HFF-Myc (cell line): ENCODE results near the gene IGF2R.

Experiments
- DNase-seq: peaks from one replicate; pipeline ENCODE4 v3.0.0-alpha.2; 2011; ENCODE audit warnings: low read depth; ENCODE audit errors: extremely low read depth
- H3K4me3 ChIP-seq: replicated peaks from 2 replicates; pipeline ENCODE4 v1.5.1; 2011; ENCODE audit warnings: low read depth, mild to moderate bottlenecking, control low read depth, low read length
- TF ChIP-seq, protein P1 (sequence below): IDR thresholded peaks from 2 replicates; pipeline ENCODE4 v1.5.1; 2012; ENCODE audit warnings: mild to moderate bottlenecking, low read depth, low read length, control low read depth; ENCODE audit errors: missing control alignments

Gene IGF2R

GRCh38 chr6:159969204-159969912 is 476 bp downstream of the IGF2R start:
- no peak for DNase-seq
- TF ChIP-seq, protein P1, sequence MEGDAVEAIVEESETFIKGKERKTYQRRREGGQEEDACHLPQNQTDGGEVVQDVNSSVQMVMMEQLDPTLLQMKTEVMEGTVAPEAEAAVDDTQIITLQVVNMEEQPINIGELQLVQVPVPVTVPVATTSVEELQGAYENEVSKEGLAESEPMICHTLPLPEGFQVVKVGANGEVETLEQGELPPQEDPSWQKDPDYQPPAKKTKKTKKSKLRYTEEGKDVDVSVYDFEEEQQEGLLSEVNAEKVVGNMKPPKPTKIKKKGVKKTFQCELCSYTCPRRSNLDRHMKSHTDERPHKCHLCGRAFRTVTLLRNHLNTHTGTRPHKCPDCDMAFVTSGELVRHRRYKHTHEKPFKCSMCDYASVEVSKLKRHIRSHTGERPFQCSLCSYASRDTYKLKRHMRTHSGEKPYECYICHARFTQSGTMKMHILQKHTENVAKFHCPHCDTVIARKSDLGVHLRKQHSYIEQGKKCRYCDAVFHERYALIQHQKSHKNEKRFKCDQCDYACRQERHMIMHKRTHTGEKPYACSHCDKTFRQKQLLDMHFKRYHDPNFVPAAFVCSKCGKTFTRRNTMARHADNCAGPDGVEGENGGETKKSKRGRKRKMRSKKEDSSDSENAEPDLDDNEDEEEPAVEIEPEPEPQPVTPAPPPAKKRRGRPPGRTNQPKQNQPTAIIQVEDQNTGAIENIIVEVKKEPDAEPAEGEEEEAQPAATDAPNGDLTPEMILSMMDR, result no peak
- H3K4me3 ChIP-seq, result peak overlapping the region; percentile 70

GRCh38 chr6:159969921-159970320 is 1.0 kb downstream of the IGF2R start:
- no peak for DNase-seq
- TF ChIP-seq, protein P1, result no peak
- H3K4me3 ChIP-seq, result peak overlapping the region; percentile 70

- TF ChIP-seq, protein P1, result no peak
- DNase-seq, result no peak
- H3K4me3 ChIP-seq, result peak overlapping the region; percentile 70
These were observed 1.8 kb downstream of the IGF2R start for GRCh38 chr6:159970659-159971063.

DNA sequence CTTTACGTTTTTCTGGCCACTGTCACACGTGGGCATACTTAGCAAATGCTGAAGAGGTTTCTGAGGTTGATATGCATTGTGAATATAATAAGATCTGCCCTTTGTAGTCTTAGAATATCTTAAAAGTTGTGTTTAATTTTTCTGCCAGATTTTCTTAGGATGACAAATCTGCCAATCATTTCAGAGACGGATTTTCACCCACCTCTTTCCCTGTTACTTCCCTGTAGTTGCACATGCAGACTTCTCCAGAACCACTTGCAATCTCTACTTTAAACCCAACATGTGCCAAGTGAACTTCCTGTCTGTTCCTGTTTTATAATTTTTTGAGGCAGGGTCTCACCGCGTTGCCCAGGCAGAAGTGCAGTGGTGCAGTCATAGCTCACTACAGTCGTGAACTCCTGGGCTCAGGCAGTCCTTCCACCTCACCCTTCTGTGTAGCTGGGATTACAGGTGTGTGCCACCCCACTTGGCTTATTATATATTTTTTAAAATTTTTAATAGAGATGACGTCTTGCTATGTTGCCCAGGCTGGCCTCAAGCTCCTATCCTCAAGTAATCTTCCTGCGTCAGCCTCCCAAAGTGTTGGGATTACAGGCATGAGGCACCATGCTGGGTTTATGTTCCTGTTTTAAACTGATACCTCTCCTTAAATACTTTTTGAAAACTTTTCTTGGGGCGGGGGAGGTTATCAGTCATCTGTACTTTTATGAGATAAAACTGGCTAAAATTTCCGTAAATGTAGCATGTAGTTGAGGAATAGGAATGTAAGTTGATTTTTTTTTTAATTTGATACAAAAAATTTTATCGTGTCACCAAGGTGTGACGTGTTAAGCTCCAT is 2.7 kb downstream of the IGF2R start:
- DNase-seq, result no peak
- H3K4me3 ChIP-seq, result peak overlapping the region; percentile 70; the same call in 1 of the 2 replicates
- TF ChIP-seq, protein P1, result no peak

DNA sequence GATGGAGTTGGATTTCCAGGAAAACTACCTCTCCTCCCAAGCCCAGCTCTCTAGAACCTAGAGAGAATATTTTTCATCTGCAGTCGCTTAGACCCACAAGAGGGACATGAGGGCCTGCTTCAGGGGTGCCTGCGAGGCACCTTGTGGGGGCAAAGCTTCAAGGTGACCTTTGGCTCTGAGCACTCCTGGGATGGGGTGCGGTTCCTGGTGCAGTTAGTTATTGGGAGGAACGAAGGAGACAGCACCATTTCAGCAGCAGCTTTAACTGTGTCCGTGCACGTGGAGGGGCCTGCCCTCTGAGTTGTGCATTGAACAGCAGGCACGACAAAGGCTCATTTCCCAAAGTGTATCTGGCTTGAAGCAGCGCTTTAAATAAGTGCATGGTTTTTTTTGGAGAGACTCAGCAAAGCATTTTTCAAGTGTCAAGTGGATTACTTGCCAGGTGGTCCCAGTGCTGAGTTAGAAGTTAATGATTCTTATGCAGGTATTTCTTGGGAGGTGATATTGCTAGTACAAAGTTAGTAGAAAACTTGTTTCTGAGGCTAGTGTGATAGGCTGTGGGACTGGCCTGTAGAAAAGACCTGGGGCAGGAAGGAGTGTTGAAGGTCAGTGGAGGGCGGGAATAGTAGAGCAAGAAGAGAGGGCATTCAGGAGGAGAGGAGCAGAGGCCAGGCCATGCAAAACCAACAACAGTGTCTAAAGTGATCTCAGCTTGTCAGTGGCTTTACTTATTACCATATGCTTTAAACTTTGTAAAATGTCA is 3.8 kb downstream of the IGF2R start:
- no peak overlapping the region for H3K4me3 ChIP-seq
- TF ChIP-seq, protein P1, result no peak
- no peak for DNase-seq

DNA sequence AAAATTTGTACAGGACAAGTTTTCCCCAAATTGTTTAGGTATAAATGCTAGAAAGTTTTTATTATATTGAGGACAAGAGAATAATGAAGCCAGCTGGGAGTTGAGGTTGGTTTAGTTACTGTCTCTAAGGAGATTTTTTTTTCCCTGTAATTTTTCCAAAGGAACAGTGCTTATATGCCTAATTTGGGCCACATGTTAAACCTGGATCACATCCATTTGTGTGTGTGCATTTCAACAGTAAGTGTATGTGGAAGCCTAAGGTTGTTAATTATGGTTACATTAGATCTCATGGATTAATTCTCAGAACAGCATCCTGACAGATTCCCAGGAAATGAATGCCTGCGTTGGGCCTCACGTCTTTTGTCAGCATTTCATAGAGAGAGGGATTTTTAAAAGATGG is 4.5 kb downstream of the IGF2R start:
- DNase-seq, result peak; percentile 74
- TF ChIP-seq, protein P1, result no peak
- H3K4me3 ChIP-seq, result no peak overlapping the region
